Renal cortical epithelial cell (primary cell): Measurements from ENCODE around the gene DBNL. TPM values are rescaled to one million over a fixed set of nuclear protein-coding genes. Genes with fewer than 3 reads are reported as not detected.

Experiments
- DNase-seq: peaks from one replicate; pipeline ENCODE4 v3.0.0-alpha.2; 2011; ENCODE audit warnings: low read depth
- total RNA-seq: library from RNA; depleted of rRNA; stranded (reverse); fragments of >200 nt; gene quantifications from 2 replicates; pipeline ENCODE4 v1.2.3, GENCODE V29; 2014

Gene DBNL
- total RNA-seq, 1 donor from 2014 or later: 158 TPM

GRCh38 chr7:44110719-44111635 is 66.5 kb downstream of the DBNL start:
- DNase-seq: no peak

Other genes starting within 250 kb of the DBNL start
- 55.3 and 127 TPM in 2 replicates for gene MRPS24, start 175.2 kb upstream of the DBNL start, total RNA-seq
- 37.0 and 40.6 TPM in 2 replicates for gene URGCP, start 138.1 kb upstream of the DBNL start, total RNA-seq
- gene UBE2D4, start 118.3 kb upstream of the DBNL start, total RNA-seq: 10.4 and 17.0 TPM in 2 replicates
- not detected in 2 replicates for gene SPDYE1, start 46.8 kb upstream of the DBNL start, total RNA-seq
- 0.15 TPM in 1 of 2 replicates, not detected in the other for gene PGAM2, start 20.9 kb downstream of the DBNL start, total RNA-seq
- 8.0 and 15.3 TPM in 2 replicates for gene POLM, start 37.8 kb downstream of the DBNL start, total RNA-seq
- gene AEBP1, start 59.6 kb downstream of the DBNL start, total RNA-seq: 3.5 and 19.0 TPM in 2 replicates
- gene POLD2, start 78.8 kb downstream of the DBNL start, total RNA-seq: 58.3 and 58.9 TPM in 2 replicates
- gene MYL7, start 96.6 kb downstream of the DBNL start, total RNA-seq: not detected in 2 replicates
- 0.10 TPM in 1 of 2 replicates, not detected in the other for gene GCK, start 144.7 kb downstream of the DBNL start, total RNA-seq
- gene YKT6, start 156.3 kb downstream of the DBNL start, total RNA-seq: 85.9 and 116 TPM in 2 replicates